K562 (cell line): ENCODE data around the gene METAP1. TPM values are rescaled to one million over a fixed set of nuclear protein-coding genes. Genes with fewer than 3 reads are reported as not detected.

Experiments used
- ATAC-seq: fragments of 200-7000 bp; cut with Tn5 transposase; 3 replicates; pipeline ENCODE4 v1.9.1; 2020; ENCODE audit warnings: moderate library complexity
- BruUV-seq: library from RNA; stranded (reverse); fragments of 400-500 nt; replicated peaks from 2 replicates; lab custom pipeline; 2021; lab: Mats Ljungman, UMichigan
- CTCF ChIA-PET: fragments of 300-600 bp; formaldehyde crosslinking; extraction: SDS; loops from one replicate; lab custom pipeline; 2021; ENCODE audit warnings: low intra/inter-chr PET ratio; lab: Yijun Ruan, JAX
- POLR2A ChIA-PET: fragments of 300-600, 350-650 bp; sonication (Branson Sonifier 250); formaldehyde crosslinking; extraction: SDS; loops from one replicate; lab custom pipeline; 2021; ENCODE audit warnings: antibody characterized with exemption, inconsistent platforms; lab: Yijun Ruan, JAX
- DNase-seq, 4 experiments: peaks; one replicate each; pipeline versions ENCODE4 v3.0.0 to v3.0.0-alpha.2; 2011 to 2018; ENCODE audit warnings: low spot score in 3 of 4, mixed read lengths in 3 of 4; ENCODE audit errors: extremely low read depth in 1 of 4
- FAIRE-seq: peaks from 2 replicates; lab custom pipeline; 2011; peaks lifted over from hg19 to GRCh38; lab: Jason Lieb, UNC
- H2AFZ ChIP-seq: 2 replicates; pipeline ENCODE4 v1.6.0; 2011; ENCODE audit warnings: low read depth, low read length, control low read depth, inconsistent platforms
- H3K27ac ChIP-seq: fragments of 200-600 bp; 3 replicates; pipeline ENCODE4 v1.8.0; 2011; ENCODE audit warnings: low read depth, mild to moderate bottlenecking, control low read depth, inconsistent platforms, low read length, moderate library complexity, mixed read lengths; ENCODE audit errors: extremely low read depth
- H3K27me3 ChIP-seq, 2 experiments: fragments of 300-600 bp in 1 of 2; 2 replicates in 1 of 2; 3 replicates in 1 of 2; pipeline versions ENCODE4 v1.6.0 to v1.8.0; 2011; ENCODE audit warnings: inconsistent platforms in 2 of 2, low read length in 2 of 2, mild to moderate bottlenecking in 1 of 2, mixed read lengths in 1 of 2, moderate library complexity in 1 of 2; ENCODE audit not compliant: control insufficient read depth in 2 of 2, insufficient read depth in 2 of 2
- H3K36me3 ChIP-seq: fragments of 300-600 bp; 3 replicates; pipeline ENCODE4 v1.8.0; 2011; ENCODE audit warnings: mild to moderate bottlenecking, low read length, inconsistent platforms; ENCODE audit not compliant: control insufficient read depth, insufficient read depth
- H3K4me1 ChIP-seq, 2 experiments: fragments of 200-600 bp in 1 of 2; replicated peaks in 1 of 2; 2 replicates in 1 of 2; 3 replicates in 1 of 2; pipeline versions ENCODE4 v1.5.1 to v1.8.0; 2011; ENCODE audit warnings: inconsistent platforms in 2 of 2, low read length in 2 of 2, mild to moderate bottlenecking in 1 of 2, mixed read lengths in 1 of 2, moderate library complexity in 1 of 2; ENCODE audit not compliant: control insufficient read depth in 2 of 2, insufficient read depth in 2 of 2
- H3K4me2 ChIP-seq: 2 replicates; pipeline ENCODE4 v1.6.1; 2011; ENCODE audit warnings: low read length, control low read depth, inconsistent platforms, mixed read lengths; ENCODE audit not compliant: insufficient read depth
- H3K4me3 ChIP-seq: fragments of 200-600 bp; sonication (generic), shearing (Covaris generic); 2 replicates; pipeline ENCODE4 v1.5.1; 2016; ENCODE audit warnings: control low read depth, inconsistent platforms
- H3K79me2 ChIP-seq: fragments of 200-600 bp; 3 replicates; pipeline ENCODE4 v1.8.0; 2011; ENCODE audit warnings: low read length, inconsistent platforms; ENCODE audit not compliant: control insufficient read depth, insufficient read depth
- H3K9ac ChIP-seq, 2 experiments: 2 replicates each; pipeline versions ENCODE4 v1.6.0 to v1.6.1; 2011; ENCODE audit warnings: low read depth in 2 of 2, low read length in 2 of 2, control low read depth in 1 of 2, inconsistent platforms in 1 of 2, mild to moderate bottlenecking in 1 of 2, mixed read lengths in 1 of 2; ENCODE audit not compliant: insufficient read depth in 1 of 2
- H3K9me1 ChIP-seq: one replicate; pipeline ENCODE4 v1.6.0; 2011; ENCODE audit warnings: inconsistent platforms, mild to moderate bottlenecking, low read length, moderate library complexity; ENCODE audit not compliant: control insufficient read depth, insufficient read depth
- H3K9me3 ChIP-seq: replicated peaks from 2 replicates; pipeline ENCODE4 v1.5.1; 2011; ENCODE audit warnings: low read depth, low read length, inconsistent platforms; ENCODE audit not compliant: control insufficient read depth, insufficient read depth
- H4K20me1 ChIP-seq: replicated peaks from 2 replicates; pipeline ENCODE4 v1.6.1; 2011; ENCODE audit warnings: low read length, inconsistent platforms, mixed read lengths; ENCODE audit not compliant: control insufficient read depth, insufficient read depth
- ASH1L ChIP-seq: fragments of 450-650 bp; IDR thresholded peaks from 2 replicates; pipeline ENCODE4 v1.6.1; 2018; ENCODE audit warnings: borderline replicate concordance, mild to moderate bottlenecking, low read depth; ENCODE audit not compliant: partially characterized antibody
- STAG1 ChIP-seq: sonication (generic); formaldehyde crosslinking; IDR thresholded peaks from 2 replicates; pipeline ENCODE4 v1.5.0; 2020; ENCODE audit warnings: missing genetic modification reagents, borderline replicate concordance
- WGBS: fragments of 100-300 bp; shearing (Covaris generic); methylation state at CpG from one replicate; pipeline ENCODE4 v1.1.6; 2016; ENCODE audit warnings: low coverage, mixed read lengths; ENCODE audit not compliant: insufficient coverage; ENCODE audit errors: missing lambda C conversion rate; 5-methylcytosine and 5-hydroxymethylcytosine counted together
- in situ Hi-C: fragments of 300-500 bp; cut with MboI; formaldehyde crosslinking; loops from 4 replicates; pipeline ENCODE4 v1.15.0; 2018; ENCODE audit warnings: inconsistent platforms, mixed read lengths
- intact Hi-C: fragments of 100-400 bp; cut with micrococcal nuclease; formaldehyde crosslinking; loops from 2 replicates; pipeline ENCODE4 v1.14.2; 2022
- polyA plus RNA-seq, 8 experiments: library from polyadenylated mRNA; depleted of rRNA in 4 of 8; stranded (reverse) in 5 of 8; unstranded in 3 of 8; fragments of >200 nt; fragmentation: Nextera tagmentation in 2 of 8; fragmentation: Illumina TruSeq in 1 of 8; extraction: Ambion mirVana in 2 of 8; extraction: Trizol in 1 of 8; gene quantifications; 2 replicates each; pipeline versions ENCODE4 v1.2.1 to v1.2.3, GENCODE V29; 2011 to 2014; ENCODE audit warnings: inconsistent platforms in 1 of 8, missing spikeins in 1 of 8
- total RNA-seq, 7 experiments: library from RNA; depleted of rRNA in 6 of 7; stranded (reverse); fragments of >200 nt in 6 of 7; fragmentation: Illumina TruSeq in 2 of 7; extraction: Trizol in 2 of 7; gene quantifications; 2 replicates each; pipeline versions ENCODE4 v1.2.1 to v1.2.3, GENCODE V29; 2011 to 2021; ENCODE audit warnings: low replicate concordance in 1 of 7
- TF ChIP-seq, protein P1 (sequence below): fragments of 450-650 bp; IDR thresholded peaks from 2 replicates; pipeline ENCODE4 v1.6.1; 2017; ENCODE audit warnings: antibody characterized with exemption
- TF ChIP-seq, protein P2 (sequence below): sonication (generic); formaldehyde crosslinking; IDR thresholded peaks from 2 replicates; pipeline ENCODE4 v1.8.1; 2023; ENCODE audit warnings: mild to moderate bottlenecking, missing genetic modification reagents

METAP1 gene
- total and polyA plus RNA-seq, 9 of the 15 experiments (the other 6 are each of a cell fraction or from before 2014, with no cell fraction given) = 31.4 to 77.6 (median 59.5) TPM

DNA sequence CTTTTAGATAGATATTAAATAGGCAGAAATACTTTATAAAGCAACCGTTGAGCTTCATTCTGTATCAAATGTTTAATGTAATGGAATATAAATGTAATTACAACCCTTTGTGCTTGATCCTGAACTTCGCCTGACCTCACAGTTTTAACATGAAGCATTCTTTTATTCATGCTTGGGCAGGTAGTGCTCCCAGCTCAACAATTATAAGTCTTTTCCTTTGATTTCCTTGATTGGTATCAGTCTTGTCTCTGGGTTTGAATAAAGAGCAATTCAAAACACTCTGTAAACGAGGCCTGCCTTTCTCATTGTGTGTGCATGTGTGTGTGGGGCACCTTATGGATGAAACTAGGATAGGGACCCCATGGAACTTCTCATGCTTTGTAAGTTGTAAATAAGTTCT lies 6.8 kb downstream of the METAP1 start:
- DNase-seq (no peak), FAIRE-seq (no peak), ATAC-seq (no peak)
- no peak overlapping the region for H3K27ac ChIP-seq
- H4K20me1 ChIP-seq = peaks cover 8% of the 10 kb centered on the region; the same call in 1 of the 2 replicates
- ChIA-PET POLR2A (interaction anchor here (0.6 to 1.8 kb wide), 2 partner anchors 9 to 14 kb away, joined by 5 read pairs; no protein-coding TSS in a partner anchor), CTCF (no interaction called here)
- no peaks in the 10 kb centered on the region for H3K27me3 ChIP-seq
- in situ Hi-C loops = no loop called here
- no peaks in the 10 kb centered on the region for H3K9me1 ChIP-seq
- intact Hi-C loops = no loop called here
- WGBS = 60% methylated on average over 3 of the region's 3 CpGs
- no peaks in the 10 kb centered on the region; the same call in 1 of the 2 replicates for H3K9me3 ChIP-seq
- TF ChIP-seq, protein P1, sequence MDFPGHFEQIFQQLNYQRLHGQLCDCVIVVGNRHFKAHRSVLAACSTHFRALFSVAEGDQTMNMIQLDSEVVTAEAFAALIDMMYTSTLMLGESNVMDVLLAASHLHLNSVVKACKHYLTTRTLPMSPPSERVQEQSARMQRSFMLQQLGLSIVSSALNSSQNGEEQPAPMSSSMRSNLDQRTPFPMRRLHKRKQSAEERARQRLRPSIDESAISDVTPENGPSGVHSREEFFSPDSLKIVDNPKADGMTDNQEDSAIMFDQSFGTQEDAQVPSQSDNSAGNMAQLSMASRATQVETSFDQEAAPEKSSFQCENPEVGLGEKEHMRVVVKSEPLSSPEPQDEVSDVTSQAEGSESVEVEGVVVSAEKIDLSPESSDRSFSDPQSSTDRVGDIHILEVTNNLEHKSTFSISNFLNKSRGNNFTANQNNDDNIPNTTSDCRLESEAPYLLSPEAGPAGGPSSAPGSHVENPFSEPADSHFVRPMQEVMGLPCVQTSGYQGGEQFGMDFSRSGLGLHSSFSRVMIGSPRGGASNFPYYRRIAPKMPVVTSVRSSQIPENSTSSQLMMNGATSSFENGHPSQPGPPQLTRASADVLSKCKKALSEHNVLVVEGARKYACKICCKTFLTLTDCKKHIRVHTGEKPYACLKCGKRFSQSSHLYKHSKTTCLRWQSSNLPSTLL = no peak
- TF ChIP-seq, protein P2, sequence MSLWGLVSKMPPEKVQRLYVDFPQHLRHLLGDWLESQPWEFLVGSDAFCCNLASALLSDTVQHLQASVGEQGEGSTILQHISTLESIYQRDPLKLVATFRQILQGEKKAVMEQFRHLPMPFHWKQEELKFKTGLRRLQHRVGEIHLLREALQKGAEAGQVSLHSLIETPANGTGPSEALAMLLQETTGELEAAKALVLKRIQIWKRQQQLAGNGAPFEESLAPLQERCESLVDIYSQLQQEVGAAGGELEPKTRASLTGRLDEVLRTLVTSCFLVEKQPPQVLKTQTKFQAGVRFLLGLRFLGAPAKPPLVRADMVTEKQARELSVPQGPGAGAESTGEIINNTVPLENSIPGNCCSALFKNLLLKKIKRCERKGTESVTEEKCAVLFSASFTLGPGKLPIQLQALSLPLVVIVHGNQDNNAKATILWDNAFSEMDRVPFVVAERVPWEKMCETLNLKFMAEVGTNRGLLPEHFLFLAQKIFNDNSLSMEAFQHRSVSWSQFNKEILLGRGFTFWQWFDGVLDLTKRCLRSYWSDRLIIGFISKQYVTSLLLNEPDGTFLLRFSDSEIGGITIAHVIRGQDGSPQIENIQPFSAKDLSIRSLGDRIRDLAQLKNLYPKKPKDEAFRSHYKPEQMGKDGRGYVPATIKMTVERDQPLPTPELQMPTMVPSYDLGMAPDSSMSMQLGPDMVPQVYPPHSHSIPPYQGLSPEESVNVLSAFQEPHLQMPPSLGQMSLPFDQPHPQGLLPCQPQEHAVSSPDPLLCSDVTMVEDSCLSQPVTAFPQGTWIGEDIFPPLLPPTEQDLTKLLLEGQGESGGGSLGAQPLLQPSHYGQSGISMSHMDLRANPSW = no peak
- TF ChIP-seq ASH1L (no peak), STAG1 (CRISPR knock-in tag) (no peak)
- BruUV-seq = no TSS peak
- peaks cover 29% of the 10 kb centered on the region; the same call in 2 of the 3 replicates for H3K36me3 ChIP-seq
- no peak overlapping the region for H3K9ac ChIP-seq
- no peak overlapping the region for H2AFZ ChIP-seq
- H3K4me2 ChIP-seq = no peak overlapping the region
- peaks cover 0 to 2% of the 10 kb centered on the region in 2 experiments; a peak in 2 of 5 replicates for H3K4me1 ChIP-seq
- peaks cover 99% of the 10 kb centered on the region for H3K79me2 ChIP-seq
- H3K4me3 ChIP-seq = no peak overlapping the region
